Liver (tissue), 9 donors: ENCODE measurements around the gene FOXP3. TPM values are rescaled to one million over a fixed set of nuclear protein-coding genes. Genes with fewer than 3 reads are reported as not detected.

Source experiments
- DNase-seq: peaks from one replicate; pipeline ENCODE4 v3.0.0-alpha.2; 2017; ENCODE audit warnings: low spot score
- H3K27ac ChIP-seq, 2 donors: one replicate each; pipeline ENCODE4 v1.7.0; 2013; ENCODE audit warnings: inconsistent platforms in 2 of 2, low read length in 2 of 2, control low read depth in 1 of 2, low read depth in 1 of 2, mild to moderate bottlenecking in 1 of 2
- H3K27me3 ChIP-seq, 4 donors: one replicate each; pipeline versions ENCODE4 v1.6.1 to v1.7.0; 2013; ENCODE audit warnings: low read length in 3 of 4, inconsistent platforms in 1 of 4, mild to moderate bottlenecking in 1 of 4, moderate library complexity in 1 of 4; ENCODE audit not compliant: control insufficient read depth in 4 of 4, insufficient read depth in 4 of 4
- H3K36me3 ChIP-seq, 4 donors: one replicate each; pipeline versions ENCODE4 v1.6.1 to v1.7.0; 2013; ENCODE audit warnings: low read length in 3 of 4, mild to moderate bottlenecking in 3 of 4, low read depth in 1 of 4, moderate library complexity in 1 of 4; ENCODE audit not compliant: control insufficient read depth in 4 of 4, insufficient read depth in 3 of 4
- H3K4me1 ChIP-seq, 4 donors: one replicate each; pipeline versions ENCODE4 v1.6.1 to v1.7.0; 2013; ENCODE audit warnings: low read length in 3 of 4, mild to moderate bottlenecking in 3 of 4, moderate library complexity in 1 of 4; ENCODE audit not compliant: control insufficient read depth in 4 of 4, insufficient read depth in 4 of 4
- H3K4me3 ChIP-seq, 3 donors: one replicate each; pipeline versions ENCODE4 v1.6.1 to v1.7.0; 2013; ENCODE audit warnings: low read length in 3 of 3, control low read depth in 1 of 3, low read depth in 1 of 3, mild to moderate bottlenecking in 1 of 3
- H3K9ac ChIP-seq, 2 donors: one replicate each; pipeline ENCODE4 v1.7.0; 2013; ENCODE audit warnings: low read length in 2 of 2, mild to moderate bottlenecking in 2 of 2, moderate library complexity in 2 of 2, control low read depth in 1 of 2, low read depth in 1 of 2
- H3K9me3 ChIP-seq, 4 donors: one replicate each; pipeline versions ENCODE4 v1.6.1 to v1.7.0; 2013; ENCODE audit warnings: low read length in 3 of 4; ENCODE audit not compliant: control insufficient read depth in 4 of 4
- ATF3 ChIP-seq: IDR thresholded peaks from 2 replicates; pipeline ENCODE4 v1.6.1; 2016; ENCODE audit warnings: antibody characterized with exemption
- FOXA1 ChIP-seq: IDR thresholded peaks from 2 replicates; pipeline ENCODE4 v1.6.1; 2016; ENCODE audit warnings: antibody characterized with exemption
- FOXA2 ChIP-seq: IDR thresholded peaks from 2 replicates; pipeline ENCODE4 v1.6.1; 2016; ENCODE audit warnings: antibody characterized with exemption
- HNF4G ChIP-seq: IDR thresholded peaks from 2 replicates; pipeline ENCODE4 v1.6.1; 2016; ENCODE audit warnings: antibody characterized with exemption
- MAX ChIP-seq: IDR thresholded peaks from 2 replicates; pipeline ENCODE4 v1.6.1; 2016; ENCODE audit warnings: antibody characterized with exemption
- RAD21 ChIP-seq, 2 donors: IDR thresholded peaks; 2 replicates each; pipeline ENCODE4 v1.6.1; 2016; ENCODE audit warnings: antibody characterized with exemption in 2 of 2, mild to moderate bottlenecking in 2 of 2
- REST ChIP-seq: IDR thresholded peaks from 2 replicates; pipeline ENCODE4 v1.6.1; 2016; ENCODE audit warnings: antibody characterized with exemption, mild to moderate bottlenecking
- RXRA ChIP-seq, 2 donors: IDR thresholded peaks; 2 replicates each; pipeline ENCODE4 v1.6.1; 2017 to 2018; ENCODE audit warnings: antibody characterized with exemption in 2 of 2, mild to moderate bottlenecking in 1 of 2
- YY1 ChIP-seq: IDR thresholded peaks from 2 replicates; pipeline ENCODE4 v1.6.1; 2016; ENCODE audit warnings: antibody characterized with exemption, mild to moderate bottlenecking
- WGBS: extraction: QIAGEN DNeasy Blood & Tissue Kit; methylation state at CpG from one replicate; pipeline ENCODE4 v1.1.7; 2013; 5-methylcytosine and 5-hydroxymethylcytosine counted together
- polyA plus RNA-seq, 2 donors: library from polyadenylated mRNA; stranded (reverse) in 1 of 2; unstranded in 1 of 2; fragments of 200-250 nt in 1 of 2; fragments of >200 nt in 1 of 2; fragmentation: Nextera tagmentation in 1 of 2; extraction: Ambion mirVana in 1 of 2; gene quantifications; one replicate each; pipeline versions ENCODE4 v1.2.1 to v1.2.3, GENCODE V29; 2013 to 2015
- total RNA-seq, 2 donors: library from RNA; depleted of rRNA; stranded (reverse); fragments of >200 nt; gene quantifications; one replicate each; pipeline ENCODE4 v1.2.3, GENCODE V29; 2014
- TF ChIP-seq, protein P1 (sequence below): IDR thresholded peaks from 2 replicates; pipeline ENCODE4 v1.6.1; 2016; ENCODE audit warnings: antibody characterized with exemption
- TF ChIP-seq, protein P2 (sequence below): fragments of 150-350 bp; IDR thresholded peaks from 2 replicates; pipeline ENCODE4 v1.5.1; 2017; ENCODE audit warnings: improper control_type of control experiment, low read depth, low read length; ENCODE audit not compliant: missing input control
- donor health status: healthy.
- donor health status: healthy.
- donor health status: healthy.
- donor health status: healthy.
- donor health status: healthy.

The FOXP3 gene
- total and polyA plus RNA-seq, 4 donors: 0.05 to 0.65 (median 0.19) TPM

GRCh38 chrX:49249616-49250015 is 14.9 kb downstream of the FOXP3 start:
- 95% methylated on average over 9 of the region's 9 CpGs for WGBS
- H3K4me1 ChIP-seq: no peaks in the 10 kb centered on the region
- no peak for DNase-seq
- H3K36me3 ChIP-seq: peaks cover 0 to 6% (median 2%) of the 10 kb centered on the region in 4 donors
- TF ChIP-seq, protein P1, sequence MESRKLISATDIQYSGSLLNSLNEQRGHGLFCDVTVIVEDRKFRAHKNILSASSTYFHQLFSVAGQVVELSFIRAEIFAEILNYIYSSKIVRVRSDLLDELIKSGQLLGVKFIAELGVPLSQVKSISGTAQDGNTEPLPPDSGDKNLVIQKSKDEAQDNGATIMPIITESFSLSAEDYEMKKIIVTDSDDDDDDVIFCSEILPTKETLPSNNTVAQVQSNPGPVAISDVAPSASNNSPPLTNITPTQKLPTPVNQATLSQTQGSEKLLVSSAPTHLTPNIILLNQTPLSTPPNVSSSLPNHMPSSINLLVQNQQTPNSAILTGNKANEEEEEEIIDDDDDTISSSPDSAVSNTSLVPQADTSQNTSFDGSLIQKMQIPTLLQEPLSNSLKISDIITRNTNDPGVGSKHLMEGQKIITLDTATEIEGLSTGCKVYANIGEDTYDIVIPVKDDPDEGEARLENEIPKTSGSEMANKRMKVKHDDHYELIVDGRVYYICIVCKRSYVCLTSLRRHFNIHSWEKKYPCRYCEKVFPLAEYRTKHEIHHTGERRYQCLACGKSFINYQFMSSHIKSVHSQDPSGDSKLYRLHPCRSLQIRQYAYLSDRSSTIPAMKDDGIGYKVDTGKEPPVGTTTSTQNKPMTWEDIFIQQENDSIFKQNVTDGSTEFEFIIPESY: no peak
- TF ChIP-seq ATF3 (no peak), RAD21 (IDR thresholded peaks at IDR 0.05) (no peak), HNF4G (no peak), RXRA (IDR thresholded peaks at IDR 0.05) (no peak), REST (no peak), YY1 (no peak), MAX (no peak)
- TF ChIP-seq, protein P2, sequence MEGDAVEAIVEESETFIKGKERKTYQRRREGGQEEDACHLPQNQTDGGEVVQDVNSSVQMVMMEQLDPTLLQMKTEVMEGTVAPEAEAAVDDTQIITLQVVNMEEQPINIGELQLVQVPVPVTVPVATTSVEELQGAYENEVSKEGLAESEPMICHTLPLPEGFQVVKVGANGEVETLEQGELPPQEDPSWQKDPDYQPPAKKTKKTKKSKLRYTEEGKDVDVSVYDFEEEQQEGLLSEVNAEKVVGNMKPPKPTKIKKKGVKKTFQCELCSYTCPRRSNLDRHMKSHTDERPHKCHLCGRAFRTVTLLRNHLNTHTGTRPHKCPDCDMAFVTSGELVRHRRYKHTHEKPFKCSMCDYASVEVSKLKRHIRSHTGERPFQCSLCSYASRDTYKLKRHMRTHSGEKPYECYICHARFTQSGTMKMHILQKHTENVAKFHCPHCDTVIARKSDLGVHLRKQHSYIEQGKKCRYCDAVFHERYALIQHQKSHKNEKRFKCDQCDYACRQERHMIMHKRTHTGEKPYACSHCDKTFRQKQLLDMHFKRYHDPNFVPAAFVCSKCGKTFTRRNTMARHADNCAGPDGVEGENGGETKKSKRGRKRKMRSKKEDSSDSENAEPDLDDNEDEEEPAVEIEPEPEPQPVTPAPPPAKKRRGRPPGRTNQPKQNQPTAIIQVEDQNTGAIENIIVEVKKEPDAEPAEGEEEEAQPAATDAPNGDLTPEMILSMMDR: no peak
- H3K9me3 ChIP-seq: no peaks in the 10 kb centered on the region
- H3K9ac ChIP-seq: no peak overlapping the region
- H3K4me3 ChIP-seq: no peak overlapping the region
- no peak overlapping the region for H3K27ac ChIP-seq
- H3K27me3 ChIP-seq: no peaks in the 10 kb centered on the region

DNA sequence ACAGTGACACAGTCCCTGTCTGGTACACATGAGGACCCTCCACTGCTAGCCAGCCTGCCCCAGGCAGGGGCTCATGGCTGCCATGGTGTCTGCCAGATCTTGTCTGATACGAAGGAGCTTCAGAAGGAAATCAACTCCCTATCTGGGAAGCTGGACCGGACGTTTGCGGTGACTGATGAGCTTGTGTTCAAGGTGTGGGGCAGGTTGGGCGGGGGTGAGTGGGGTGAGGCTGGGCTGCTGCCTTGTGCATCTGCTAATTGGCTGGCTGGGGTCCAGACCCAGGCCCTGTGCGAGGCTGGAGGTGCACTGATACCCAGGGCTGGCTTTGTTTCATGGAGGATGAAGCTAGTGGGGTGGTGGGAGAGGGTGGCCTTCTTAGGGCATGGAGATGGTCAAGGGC is 15.4 kb downstream of the FOXP3 start:
- Histone ChIP-seq H3K9ac (no peak overlapping the region), H3K27me3 (no peaks in the 10 kb centered on the region), H3K4me1 (no peaks in the 10 kb centered on the region), H3K27ac (no peak overlapping the region), H3K9me3 (no peaks in the 10 kb centered on the region), H3K4me3 (no peak overlapping the region), H3K36me3 (peaks cover 0 to 6% (median 3%) of the 10 kb centered on the region in 4 donors)
- WGBS: 96% methylated on average over 6 of the region's 6 CpGs
- no peak for TF ChIP-seq HNF4G
- TF ChIP-seq FOXA1: no peak
- TF ChIP-seq REST: no peak
- TF ChIP-seq RAD21 (IDR thresholded peaks at IDR 0.05): no peak
- TF ChIP-seq FOXA2: no peak
- TF ChIP-seq, protein P2: no peak
- TF ChIP-seq, protein P1: no peak
- DNase-seq: no peak
